NCI-H1048 (cell line): ENCODE data around the gene CSTB.
A peak's percentile ranks its signal among the peaks of the same experiment; 100 is the strongest.

ENCODE experiments used
- DNase-seq: peaks from one replicate; lab custom pipeline; 2025; lab: John Stamatoyannopoulos, UW

Gene CSTB

DNA sequence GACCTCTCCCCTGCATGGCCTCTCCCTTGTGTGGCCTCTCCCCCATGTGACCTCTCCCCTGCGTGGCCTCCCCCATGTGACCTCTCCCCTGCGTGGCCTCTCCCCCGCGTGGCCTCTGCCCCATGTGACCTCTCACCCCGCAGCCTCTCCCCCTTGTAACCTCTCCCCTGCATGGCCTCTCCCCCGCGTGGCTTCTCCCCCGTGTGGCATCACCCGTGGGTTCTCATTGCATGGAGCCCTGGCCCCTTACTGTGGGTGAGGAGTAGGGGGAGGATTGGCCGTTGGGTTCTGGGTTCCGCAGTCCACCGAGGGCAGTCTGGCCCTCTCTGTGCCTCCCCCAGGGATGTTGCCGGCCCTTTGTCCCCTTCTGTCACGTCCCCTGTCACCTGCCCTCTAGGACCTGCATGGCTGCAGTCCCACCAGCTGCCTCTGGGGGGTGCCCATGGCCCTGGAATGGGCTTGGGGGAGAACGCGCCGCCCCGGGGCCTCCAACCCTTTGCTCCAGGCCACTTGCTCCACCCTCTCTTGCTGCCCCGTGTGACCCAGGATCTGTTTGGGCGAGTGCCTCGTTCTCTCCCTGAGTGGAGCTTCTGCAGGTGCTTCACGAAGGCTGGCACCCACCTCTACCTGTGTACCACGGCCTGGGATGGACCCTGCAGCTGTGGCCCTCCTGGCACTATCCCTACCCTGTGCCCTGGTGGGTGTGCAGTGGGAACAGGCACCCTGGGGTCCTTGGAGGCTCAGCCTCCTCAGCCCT, 34.6 kb upstream of the CSTB start:
- peak; percentile 61 for DNase-seq

DNA sequence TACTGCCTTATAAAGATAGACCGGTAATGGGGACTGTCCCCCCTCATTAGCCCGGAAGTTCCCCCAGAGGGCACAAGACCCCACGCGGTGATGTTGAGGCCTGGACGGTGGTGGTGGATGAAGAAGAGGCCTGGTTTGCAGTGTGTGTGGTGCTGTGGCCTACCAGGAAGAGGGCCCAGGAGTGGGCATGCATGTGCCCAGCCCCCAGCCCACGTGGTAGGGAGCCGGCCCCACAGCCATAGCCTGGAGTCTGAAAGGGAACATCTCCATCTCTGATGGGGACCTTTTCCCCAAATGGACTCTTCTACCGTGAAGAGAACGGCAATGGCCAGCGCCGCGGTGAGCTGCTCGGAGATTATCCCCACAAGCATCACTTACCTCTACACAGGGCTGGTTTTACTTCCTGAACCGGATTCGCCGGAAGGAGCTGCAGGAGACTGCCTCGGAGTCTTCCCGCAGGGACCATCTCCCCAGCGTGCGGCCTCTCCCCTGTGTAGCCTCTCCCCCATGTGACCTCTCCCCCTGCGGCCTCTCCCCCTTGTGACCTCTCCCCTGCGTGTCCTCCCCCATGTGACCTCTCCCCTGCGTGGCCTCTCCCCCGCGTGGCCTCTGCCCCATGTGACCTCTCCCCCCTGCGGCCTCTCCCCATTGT, 33.9 kb upstream of the CSTB start:
- no peak for DNase-seq

DNA sequence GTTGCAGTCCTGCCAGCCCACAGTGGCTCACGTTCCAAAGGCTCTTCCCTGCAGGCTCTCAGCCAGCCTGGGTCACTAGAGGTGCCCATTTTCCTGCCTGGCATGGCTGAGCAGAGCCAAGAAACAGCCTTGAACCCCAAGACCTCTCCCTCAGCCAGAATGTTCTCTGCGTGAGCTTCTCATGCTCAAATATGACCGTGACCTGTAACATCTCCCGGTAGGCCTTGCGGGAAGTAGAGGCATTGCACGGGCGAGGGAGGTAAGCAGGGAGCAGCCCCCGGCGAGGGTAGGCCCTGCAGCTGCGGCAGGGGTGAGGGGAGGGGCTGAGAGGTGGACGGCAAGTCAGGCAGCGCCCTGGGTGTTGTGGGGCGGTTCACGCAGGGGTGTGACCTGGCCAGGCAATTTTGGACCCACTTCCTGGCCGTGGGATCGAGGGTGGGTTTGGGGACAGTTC, 33.3 kb upstream of the CSTB start:
- DNase-seq = no peak

DNA sequence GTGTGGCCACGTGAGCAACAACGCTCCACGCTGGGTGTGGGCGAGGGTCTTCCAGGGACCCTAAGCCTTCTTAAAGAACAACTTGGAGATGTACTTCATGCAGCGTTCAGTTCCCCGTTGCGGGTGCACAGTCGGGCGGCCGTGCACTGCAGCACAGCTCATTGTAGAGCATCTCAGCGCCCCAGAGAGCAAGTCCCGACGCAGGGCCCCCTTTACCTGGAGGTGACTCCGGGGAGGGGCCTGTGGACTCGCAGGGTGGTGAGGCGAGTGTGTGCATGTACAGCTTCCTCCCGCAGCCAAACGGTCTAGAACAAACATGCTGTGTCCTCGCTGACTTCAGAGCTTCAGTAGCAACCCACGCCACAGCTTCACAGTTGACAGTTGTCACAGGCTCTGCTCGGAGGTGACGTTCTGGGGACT, 32.7 kb upstream of the CSTB start:
- DNase-seq = no peak

DNA sequence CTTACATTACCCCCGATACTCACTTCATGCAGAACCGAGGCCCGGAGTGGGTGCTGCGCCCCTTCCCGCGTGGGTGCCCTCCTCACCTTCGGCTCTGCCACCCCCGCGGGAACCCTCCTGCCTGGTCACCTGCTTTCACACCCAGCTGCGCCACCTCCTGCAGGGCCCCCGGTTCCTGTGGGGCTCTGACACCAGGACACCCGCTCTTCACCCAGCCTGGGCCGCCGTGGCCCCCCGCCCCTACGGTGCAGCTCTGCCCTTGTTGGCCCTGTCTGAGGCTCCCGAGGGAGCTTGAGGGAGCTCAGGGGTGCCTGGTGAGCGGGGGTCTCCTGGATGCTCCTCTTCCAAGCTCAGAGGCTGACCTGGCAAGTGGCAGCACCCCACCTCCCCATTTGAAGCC, 32.3 kb upstream of the CSTB start:
- no peak for DNase-seq

DNA sequence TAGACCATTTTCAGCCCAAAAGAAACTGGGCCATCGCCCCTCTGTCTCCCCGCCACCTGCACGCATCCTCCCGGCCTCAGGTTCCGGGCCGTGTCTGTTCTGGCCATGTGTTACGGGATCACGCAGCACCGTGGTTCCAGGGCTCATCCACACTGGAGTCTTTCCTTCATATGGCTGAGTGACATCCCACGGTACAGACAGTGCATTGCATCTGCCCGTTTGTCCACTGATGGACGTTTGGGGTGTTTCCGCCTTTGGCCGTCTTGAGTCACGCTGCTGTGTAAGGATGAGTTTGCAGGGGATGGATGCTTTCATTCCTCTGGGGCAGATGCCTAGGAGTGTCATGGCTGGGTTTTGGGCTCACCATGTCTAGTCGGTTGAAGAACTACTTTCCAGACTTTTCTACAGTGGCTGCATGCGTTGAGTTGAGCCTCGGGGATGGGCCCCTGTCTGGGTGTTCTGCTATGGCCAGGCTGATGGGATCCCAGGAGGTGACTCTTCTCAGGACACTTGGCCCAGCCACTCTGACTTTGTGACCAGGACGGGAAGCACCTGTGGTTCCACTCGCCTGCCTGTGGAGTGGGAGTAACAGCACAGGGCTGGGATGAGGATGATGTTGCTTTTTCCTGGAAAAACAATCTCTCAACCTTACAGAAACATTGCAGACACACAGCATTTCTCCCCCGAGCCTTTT, 30.1 kb upstream of the CSTB start:
- no peak for DNase-seq

DNA sequence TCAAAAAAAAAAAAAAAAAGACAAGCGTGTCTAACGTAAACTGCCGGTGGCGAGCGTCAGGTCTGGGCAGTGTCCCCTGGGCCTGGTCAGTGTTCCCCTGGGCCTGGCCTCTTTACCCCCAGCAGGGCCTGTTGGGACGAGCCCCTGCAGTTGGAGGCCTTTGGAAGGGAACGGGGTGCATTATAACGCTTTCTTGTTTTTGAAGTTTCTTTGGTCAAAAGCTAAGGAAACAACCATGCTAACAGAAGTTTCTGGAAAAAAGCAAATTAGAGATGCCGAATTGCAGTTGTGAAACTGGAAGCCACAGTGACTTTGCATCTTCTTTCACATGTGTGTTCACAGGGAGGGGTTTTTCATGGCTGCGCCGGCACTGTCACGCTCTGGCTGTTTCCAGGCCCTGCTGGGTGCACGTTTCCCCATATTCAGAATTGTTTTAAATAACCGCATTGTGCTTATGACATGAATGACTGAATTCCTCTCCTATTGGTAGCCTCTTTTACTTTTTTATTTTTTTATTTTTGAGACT, 29.2 kb upstream of the CSTB start:
- no peak for DNase-seq

DNA sequence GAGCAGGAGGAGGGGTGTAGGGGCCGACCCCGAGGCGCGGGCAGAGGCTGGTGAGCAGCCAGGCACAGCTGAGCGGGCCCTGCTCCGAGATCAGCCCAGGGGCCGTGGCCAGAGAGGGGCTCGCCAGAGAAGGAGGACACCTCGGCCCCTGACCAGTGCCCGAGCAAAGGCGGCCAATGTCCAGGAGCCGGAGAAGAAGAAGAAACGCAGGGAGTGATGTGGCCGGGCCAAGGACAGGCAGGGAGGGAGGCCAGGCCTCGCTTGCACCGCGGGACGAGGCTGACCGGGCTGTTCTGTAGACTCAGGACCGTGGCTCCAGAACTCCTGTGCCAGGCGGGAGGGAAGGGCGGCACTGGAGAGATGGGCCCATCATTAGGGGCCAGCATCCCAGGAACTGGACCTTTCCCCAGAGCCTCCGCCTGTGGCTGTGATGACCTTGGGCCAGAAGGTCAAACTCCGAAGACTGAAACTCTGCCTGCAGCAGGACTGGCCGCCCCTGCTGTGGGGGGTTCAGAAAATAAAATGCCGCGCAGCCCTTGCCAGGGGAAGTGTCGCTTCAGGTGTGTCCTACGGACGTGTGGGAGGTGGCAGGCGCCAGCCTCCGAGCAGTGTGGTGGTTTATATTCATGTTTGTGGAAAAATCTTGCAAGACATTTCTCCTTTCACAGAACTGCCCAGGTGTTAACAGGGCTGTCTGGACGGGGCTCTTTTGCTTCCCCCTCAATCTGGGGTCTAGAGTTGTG, 27.6 kb upstream of the CSTB start:
- no peak for DNase-seq

DNA sequence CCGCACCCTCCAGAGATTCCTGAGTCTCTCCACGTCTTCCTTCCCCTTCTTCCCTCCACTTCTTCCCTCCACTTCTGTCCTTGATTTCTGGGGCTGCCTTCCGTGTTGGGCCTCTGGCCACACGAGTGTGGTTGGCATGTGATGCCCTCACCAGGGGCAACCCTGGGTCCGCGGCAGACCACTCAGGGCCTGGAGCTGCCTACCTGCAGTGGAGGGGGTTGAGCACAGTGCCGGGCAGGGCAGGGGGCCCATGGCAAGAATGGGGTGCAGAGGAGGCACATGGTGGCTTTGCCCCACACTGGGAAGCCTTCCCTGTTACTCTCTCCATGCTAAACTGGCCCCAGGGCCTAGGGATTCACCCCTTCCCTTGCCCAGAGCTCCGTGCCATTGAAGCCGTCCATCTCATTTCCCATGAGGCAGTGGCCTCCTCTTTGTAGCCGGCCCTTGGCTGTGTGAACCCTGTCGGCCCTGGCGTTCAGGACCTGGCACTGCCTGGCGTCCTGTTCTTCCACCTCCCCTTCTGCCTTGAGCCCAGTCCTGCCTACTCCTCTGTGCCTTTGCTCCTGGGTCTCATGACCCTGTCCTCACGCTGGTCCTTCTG, 26.7 kb upstream of the CSTB start:
- DNase-seq = no peak

DNA sequence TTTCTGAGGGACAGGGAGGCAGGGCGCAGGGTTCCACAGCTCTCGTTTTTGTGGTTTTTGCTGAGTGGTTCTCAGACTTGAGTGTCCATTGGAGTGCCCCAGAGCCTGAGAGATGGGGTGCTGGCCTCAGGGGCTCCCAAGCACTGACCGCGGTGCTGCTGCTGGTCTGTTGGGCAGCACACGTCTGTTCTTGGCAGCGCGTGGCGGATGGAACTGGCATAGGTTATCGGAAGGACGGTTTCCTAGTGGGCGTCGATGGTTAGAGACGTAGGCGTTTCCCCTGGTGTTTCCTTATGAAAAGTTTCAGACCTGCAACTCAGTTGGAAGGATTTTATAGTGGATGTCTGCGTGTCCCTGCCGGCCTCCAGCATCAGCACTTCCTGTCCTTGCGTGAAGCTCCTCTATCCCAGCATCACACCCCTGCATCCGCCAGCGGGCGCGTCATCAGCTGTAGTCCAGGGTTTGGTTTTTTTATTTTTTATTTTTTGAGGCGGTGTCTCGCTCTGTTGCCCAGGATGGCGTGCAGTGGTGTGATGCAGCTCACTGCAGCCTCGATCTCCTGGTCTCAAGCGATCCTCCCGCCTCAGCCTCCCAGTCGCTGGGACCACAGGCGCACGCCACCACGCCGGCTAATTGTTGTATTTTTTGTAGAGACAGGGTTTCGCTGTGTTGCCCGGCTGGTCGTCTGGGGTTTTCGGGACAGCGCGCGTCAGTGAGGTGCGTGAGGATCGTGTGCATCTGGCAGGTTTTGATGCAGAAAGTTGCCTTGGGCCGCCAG, 25.1 kb upstream of the CSTB start:
- no peak for DNase-seq

DNA sequence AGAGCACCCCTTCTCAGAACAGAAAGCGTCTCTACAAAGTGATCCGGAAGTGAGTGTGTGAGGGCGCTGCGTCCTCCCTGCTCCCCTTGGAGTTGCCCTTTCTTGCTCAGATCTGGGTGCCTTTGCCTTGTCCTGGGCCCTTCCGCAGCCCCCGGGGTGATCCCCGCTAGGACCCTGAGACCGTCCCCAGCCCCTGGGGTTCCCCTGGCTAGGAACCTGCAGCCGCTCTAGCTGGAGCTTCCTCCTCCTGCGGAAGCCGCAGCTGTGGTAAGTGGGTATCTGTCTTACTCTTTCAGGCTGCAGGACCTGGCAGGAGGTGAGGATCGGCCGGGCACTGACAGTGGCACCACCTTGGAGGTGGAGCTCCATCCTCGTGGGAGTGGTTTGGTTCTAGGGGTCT, 24.5 kb upstream of the CSTB start:
- no peak for DNase-seq

DNA sequence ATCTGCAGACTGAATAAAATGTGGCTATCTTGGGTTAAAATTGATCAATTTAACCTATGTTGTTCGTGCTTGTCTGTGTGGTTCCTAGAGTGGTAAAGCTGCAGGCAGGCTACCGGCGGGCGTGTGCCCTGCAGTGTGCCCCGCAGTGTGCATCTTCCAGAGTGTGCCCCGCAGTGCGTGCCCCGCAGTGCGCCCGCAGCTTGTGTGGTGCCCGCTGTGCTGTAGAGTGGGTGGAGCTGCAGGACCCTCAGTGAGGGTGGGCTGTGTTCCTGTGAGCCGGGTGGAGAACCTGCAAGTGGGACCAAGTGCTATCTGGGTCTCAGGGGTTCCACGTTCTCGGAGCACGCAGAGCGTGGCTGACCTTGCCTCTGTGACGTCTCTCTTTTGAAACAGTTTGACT, 24.0 kb upstream of the CSTB start:
- no peak for DNase-seq

DNA sequence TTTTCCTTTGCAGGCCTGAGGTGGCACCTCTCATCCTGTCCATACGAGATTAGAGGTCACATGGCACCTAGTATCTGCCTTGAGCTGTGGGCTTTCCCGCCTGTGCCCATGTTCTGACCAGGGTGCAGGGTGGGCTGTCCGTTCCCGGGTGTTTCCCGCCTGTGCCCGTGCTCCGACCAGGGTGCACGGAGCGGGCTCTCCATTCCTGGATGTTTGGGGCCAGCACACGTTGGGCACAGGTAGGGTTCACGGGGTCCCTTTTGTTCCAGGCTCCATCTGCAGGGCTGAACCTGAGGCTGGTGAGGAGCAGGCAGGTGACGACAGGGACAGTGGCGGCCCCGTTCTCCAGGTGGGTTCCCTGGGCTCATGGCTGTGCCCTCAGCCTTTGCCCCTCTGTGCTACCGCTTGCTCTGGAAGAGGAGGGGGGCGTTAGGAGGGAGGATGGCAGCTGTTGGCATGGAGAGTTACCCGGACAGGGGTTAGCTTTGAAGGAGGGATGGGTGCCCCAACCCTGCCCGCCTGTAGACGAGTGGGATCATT, 23.3 kb upstream of the CSTB start:
- DNase-seq = no peak

DNA sequence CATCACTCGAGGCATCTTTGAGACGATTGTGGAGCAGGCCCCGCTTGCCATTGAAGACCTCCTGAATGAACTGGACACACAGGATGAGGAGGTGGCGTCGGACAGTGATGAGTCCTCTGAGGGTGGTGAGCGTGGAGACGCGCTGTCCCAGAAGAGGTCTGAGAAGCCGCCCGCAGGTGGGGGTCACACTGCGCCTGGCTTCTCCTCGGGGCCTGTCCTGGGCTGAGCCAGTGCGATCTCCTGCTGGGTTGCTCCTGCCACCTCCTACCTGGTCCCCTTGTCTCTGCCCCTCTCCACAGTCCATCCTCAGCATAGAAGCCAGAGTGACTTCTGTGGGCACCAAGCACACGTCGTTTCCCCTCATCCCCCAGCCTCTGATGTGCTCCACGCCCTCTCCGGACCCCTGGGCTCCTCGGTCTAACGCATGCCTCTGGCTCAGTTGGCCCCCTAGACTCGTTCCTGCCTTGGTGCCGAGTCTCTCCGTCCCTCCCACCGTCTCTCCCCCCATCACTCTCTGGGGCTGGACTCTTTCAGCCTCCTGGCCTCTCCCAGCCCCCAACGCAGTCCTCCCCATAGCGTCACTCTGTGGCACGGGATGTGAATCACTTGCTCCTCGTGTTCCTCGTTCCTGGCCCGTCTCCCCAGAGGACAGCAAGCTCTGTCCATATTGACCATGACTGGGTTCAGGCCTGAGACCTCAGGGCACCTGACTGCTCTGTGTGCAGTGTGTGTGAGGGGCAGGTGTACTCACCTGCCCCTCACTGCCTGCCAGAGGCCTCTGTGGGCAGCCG, 22.0 kb upstream of the CSTB start:
- DNase-seq = no peak

DNA sequence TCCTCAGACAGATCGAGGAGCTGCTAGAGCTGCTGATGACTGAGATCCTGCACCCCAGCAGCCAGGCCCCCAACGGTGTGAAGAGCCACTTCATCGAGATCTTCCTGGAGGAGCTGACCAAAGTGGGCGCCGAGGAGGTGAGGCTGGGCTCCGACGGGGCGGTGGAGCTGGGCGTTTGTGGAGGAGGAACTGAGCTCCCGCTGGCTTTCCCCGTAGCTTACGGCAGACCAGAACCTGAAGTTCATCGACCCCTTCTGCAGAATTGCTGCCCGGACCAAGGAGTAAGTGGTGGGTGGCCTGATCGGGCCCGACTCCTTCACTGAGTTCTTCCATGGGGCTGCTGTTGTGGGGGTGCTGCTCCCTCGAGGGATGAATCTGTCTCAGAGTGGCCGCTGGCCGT, 21.3 kb upstream of the CSTB start:
- DNase-seq = no peak

DNA sequence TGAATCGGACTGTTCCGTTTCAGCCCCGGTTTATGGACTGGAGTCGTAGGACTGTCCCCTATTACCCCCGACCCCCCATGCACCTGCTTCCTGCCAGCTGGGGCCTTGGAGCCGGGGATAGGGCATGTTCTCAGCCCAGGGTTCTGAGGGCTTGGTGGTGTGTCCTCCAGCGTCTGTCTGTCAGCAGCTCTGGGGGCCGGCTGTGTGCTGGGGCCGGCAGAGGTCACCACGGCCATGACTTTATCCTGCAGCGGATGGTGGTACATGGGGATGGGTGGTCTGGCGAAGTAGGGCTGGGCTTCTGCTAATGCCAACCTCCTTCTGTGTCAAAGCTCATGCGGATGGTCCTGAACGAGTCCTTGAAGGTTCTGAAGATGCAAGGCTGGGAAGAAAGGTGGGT, 18.7 kb upstream of the CSTB start:
- no peak for DNase-seq

DNA sequence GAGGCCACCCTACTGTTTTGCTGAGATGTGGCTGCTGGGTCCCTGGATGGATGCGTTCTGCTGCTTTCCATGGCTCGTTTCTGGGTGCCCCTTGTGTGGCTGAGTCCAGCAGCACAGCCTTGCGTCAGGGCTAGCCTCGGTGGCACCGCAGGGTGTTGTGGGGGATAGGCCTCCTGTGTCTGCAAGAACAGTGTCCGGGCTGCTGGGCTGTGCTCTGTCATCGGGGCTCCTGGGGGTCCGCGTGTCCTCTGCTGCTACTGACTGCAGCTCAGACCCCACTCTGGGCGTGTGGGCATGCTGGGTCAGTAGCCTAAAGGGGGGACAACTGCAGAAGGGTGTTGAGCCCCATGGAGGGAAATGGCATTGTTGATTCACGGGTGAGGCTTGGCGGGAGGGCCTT, 18.2 kb upstream of the CSTB start:
- no peak for DNase-seq

DNA sequence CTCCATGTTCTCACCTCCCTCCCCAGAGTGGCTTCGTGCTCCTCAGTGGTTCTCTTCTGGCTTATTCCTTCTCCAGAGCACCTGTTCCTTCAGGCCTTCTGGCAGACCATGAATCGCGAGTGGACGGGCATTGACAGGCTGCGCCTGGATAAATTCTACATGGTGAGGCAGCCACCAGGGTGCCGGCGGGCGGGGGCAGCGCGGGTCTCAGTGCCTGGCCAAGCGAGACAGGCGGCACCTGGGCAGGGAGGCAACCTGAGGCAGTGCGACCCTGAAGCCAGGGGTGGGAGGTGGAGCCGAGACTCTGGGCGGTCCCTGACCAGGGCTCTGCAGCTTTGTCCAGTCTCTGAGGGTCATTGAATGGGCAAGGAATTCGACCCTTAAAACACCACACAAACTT, 17.1 kb upstream of the CSTB start:
- no peak for DNase-seq

DNA sequence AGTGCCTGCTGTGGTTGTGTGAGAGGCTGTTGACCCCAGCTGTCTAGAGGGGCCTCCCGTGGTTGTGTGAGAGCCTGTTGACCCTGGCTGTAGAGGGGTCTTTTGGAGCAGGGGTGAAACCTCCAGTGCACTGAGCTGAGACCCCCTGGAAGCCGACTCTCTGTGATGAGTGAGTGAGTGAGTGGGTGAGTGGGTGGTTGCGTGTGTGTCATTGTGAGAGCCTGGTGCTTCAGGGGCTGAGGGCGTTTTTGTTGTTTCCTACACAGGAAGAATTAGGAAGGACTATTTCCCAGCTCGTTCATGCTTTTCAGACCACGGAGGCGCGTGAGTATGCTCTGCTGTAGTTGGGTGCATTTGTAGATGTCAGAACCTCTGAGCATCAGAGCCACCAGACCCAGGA, 16.3 kb upstream of the CSTB start:
- DNase-seq = no peak

DNA sequence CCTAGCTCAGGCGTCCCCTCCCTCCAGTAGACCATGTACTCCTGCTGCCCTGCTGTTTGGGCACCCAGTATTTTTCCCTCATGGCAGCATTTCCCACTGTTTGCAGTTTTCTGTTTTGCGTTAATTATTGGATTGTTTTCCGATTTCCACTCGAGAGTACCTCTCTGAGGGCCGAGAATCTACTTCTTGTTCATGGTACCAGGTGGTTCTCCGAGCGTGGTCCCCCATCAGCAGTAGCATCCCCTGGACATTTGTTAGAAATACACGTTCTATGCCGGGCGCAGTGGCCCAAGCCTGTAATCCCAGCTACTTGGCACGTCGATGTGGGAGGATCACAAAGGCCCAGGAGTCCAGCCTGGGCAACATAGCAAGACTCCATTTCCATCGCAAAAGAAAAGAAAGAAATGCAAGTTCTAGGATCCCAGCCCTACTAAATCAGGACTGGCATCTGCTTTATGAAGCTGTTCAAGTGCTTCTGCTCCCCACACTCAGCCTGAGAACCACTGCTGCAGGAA, 14.0 kb upstream of the CSTB start:
- no peak for DNase-seq
